HepG2 (cell line): ENCODE results near the gene TMEM74B. TPM values are rescaled to one million over a fixed set of nuclear protein-coding genes. Genes with fewer than 3 reads are reported as not detected.

Experiments used
- ATAC-seq: fragments of 200-7000 bp; cut with Tn5 transposase; 3 replicates; pipeline ENCODE4 v1.9.1; 2020; ENCODE audit warnings: mild to moderate bottlenecking, moderate library complexity
- BruUV-seq: library from RNA; stranded (reverse); fragments of 400-500 nt; replicated peaks from 2 replicates; lab custom pipeline; 2021; lab: Mats Ljungman, UMichigan
- CTCF ChIA-PET: fragments of 300-600 bp; formaldehyde crosslinking; extraction: SDS; loops from one replicate; lab custom pipeline; 2021; ENCODE audit warnings: low total read pairs, inconsistent platforms, low intra/inter-chr PET ratio; lab: Yijun Ruan, JAX
- POLR2A ChIA-PET: fragments of 350-600 bp; sonication (Branson Sonifier 250); formaldehyde crosslinking; loops from one replicate; lab custom pipeline; 2020; ENCODE audit warnings: antibody characterized with exemption, inconsistent platforms; lab: Yijun Ruan, JAX
- DNase-seq: peaks from one replicate; pipeline ENCODE4 v3.0.0-alpha.2; 2015; ENCODE audit warnings: low spot score
- FAIRE-seq: peaks from 3 replicates; lab custom pipeline; 2011; peaks lifted over from hg19 to GRCh38; lab: Jason Lieb, UNC
- H2AFZ ChIP-seq: one replicate; pipeline ENCODE4 v1.6.1; 2011; ENCODE audit warnings: low read length, inconsistent platforms
- H3K27ac ChIP-seq: fragments of 300-600 bp; 3 replicates; pipeline ENCODE4 v1.8.0; 2011; ENCODE audit warnings: mixed run types, mild to moderate bottlenecking, mixed read lengths, low read length, inconsistent platforms; ENCODE audit not compliant: insufficient read depth; ENCODE audit errors: extremely low read length
- H3K27me3 ChIP-seq, 2 experiments: fragments of 200-600 bp in 1 of 2; 2 replicates in 1 of 2; 3 replicates in 1 of 2; pipeline versions ENCODE4 v1.6.0 to v1.8.0; 2011; ENCODE audit warnings: low read length in 2 of 2, mild to moderate bottlenecking in 2 of 2, moderate library complexity in 2 of 2, inconsistent platforms in 1 of 2; ENCODE audit not compliant: insufficient read depth in 2 of 2, control insufficient read depth in 1 of 2
- H3K36me3 ChIP-seq, 2 experiments: fragments of 200-600 bp in 1 of 2; replicated peaks in 1 of 2; 2 replicates in 1 of 2; 3 replicates in 1 of 2; pipeline versions ENCODE4 v1.5.1 to v1.8.0; 2011; ENCODE audit warnings: low read length in 2 of 2, inconsistent platforms in 1 of 2; ENCODE audit not compliant: insufficient read depth in 2 of 2, control insufficient read depth in 1 of 2
- H3K4me1 ChIP-seq: 2 replicates; pipeline ENCODE4 v1.5.1; 2012; ENCODE audit warnings: low read length, inconsistent platforms; ENCODE audit not compliant: insufficient read depth
- H3K4me2 ChIP-seq: 2 replicates; pipeline ENCODE4 v1.6.0; 2011; ENCODE audit warnings: low read depth, low read length, inconsistent platforms
- H3K4me3 ChIP-seq, 3 experiments: fragments of 200-600 bp in 1 of 3; sonication (generic), shearing (Covaris generic) in 1 of 3; replicated peaks in 1 of 3; 2 replicates each; pipeline ENCODE4 v1.5.1; 2011 to 2016; ENCODE audit warnings: low read length in 3 of 3, inconsistent platforms in 2 of 3, low read depth in 2 of 3, mild to moderate bottlenecking in 2 of 3, control low read depth in 1 of 3, mixed read lengths in 1 of 3; ENCODE audit not compliant: insufficient read depth in 1 of 3
- H3K79me2 ChIP-seq: one replicate; pipeline ENCODE4 v1.6.1; 2011; ENCODE audit warnings: low read length, inconsistent platforms; ENCODE audit not compliant: insufficient read depth
- H3K9ac ChIP-seq: 2 replicates; pipeline ENCODE4 v1.6.0; 2011; ENCODE audit warnings: mild to moderate bottlenecking, low read depth, low read length, inconsistent platforms; ENCODE audit not compliant: insufficient read depth
- H3K9me3 ChIP-seq: 2 replicates; pipeline ENCODE4 v1.5.1; 2012; ENCODE audit warnings: mild to moderate bottlenecking, low read length
- H4K20me1 ChIP-seq: 2 replicates; pipeline ENCODE4 v1.6.0; 2011; ENCODE audit warnings: inconsistent platforms, mild to moderate bottlenecking, low read length, moderate library complexity; ENCODE audit not compliant: insufficient read depth
- EED ChIP-seq: sonication (generic); formaldehyde crosslinking; IDR thresholded peaks from 2 replicates; pipeline ENCODE4 v1.5.0; 2020; ENCODE audit warnings: mild to moderate bottlenecking, missing genetic modification reagents
- ESRRA ChIP-seq: sonication (generic); formaldehyde crosslinking; IDR thresholded peaks from 2 replicates; pipeline ENCODE4 v1.5.1; 2020; ENCODE audit warnings: mild to moderate bottlenecking, low read depth, missing genetic modification reagents
- HES4 ChIP-seq: sonication (generic); formaldehyde crosslinking; IDR thresholded peaks from 2 replicates; pipeline ENCODE4 v1.9.0; 2021; ENCODE audit warnings: mild to moderate bottlenecking, missing genetic modification reagents, borderline replicate concordance
- HOXA5 ChIP-seq: sonication (generic); formaldehyde crosslinking; IDR thresholded peaks from 2 replicates; pipeline ENCODE4 v1.4.0; 2020; ENCODE audit warnings: missing genetic modification reagents
- KLF11 ChIP-seq: IDR thresholded peaks from 2 replicates; pipeline ENCODE4 v1.6.1; 2016; ENCODE audit warnings: missing compliant biosample characterization
- LRRFIP1 ChIP-seq: sonication (generic); formaldehyde crosslinking; conservative IDR thresholded peaks from 2 replicates; pipeline ENCODE4 v1.4.0; 2020; ENCODE audit warnings: missing genetic modification reagents
- MEIS2 ChIP-seq: sonication (generic); formaldehyde crosslinking; IDR thresholded peaks from 2 replicates; pipeline ENCODE4 v1.9.0; 2021; ENCODE audit warnings: mild to moderate bottlenecking, missing genetic modification reagents
- MTERF4 ChIP-seq: sonication (generic); formaldehyde crosslinking; IDR thresholded peaks from 2 replicates; pipeline ENCODE4 v1.8.0; 2023; ENCODE audit warnings: mild to moderate bottlenecking, missing genetic modification reagents
- SIN3A ChIP-seq: IDR thresholded peaks from 2 replicates; pipeline ENCODE4 v1.6.1; 2011; ENCODE audit warnings: low read depth, mild to moderate bottlenecking, control low read depth, low read length, borderline replicate concordance
- SNAPC5 ChIP-seq: sonication (generic); formaldehyde crosslinking; IDR thresholded peaks from 2 replicates; pipeline ENCODE4 v1.8.1; 2023; ENCODE audit warnings: mild to moderate bottlenecking, missing genetic modification reagents, borderline replicate concordance
- TCF12 ChIP-seq, 2 experiments: fragments of 450-650 bp in 1 of 2; sonication (generic) in 1 of 2; formaldehyde crosslinking in 1 of 2; IDR thresholded peaks; 2 replicates each; pipeline versions ENCODE4 v1.6.1 to v1.8.0; 2017 to 2022; ENCODE audit warnings: antibody characterized with exemption in 1 of 2, mild to moderate bottlenecking in 1 of 2, missing genetic modification reagents in 1 of 2, moderate library complexity in 1 of 2
- ZNF547 ChIP-seq: sonication (generic); formaldehyde crosslinking; IDR thresholded peaks from 2 replicates; pipeline ENCODE4 v1.5.1; 2020; ENCODE audit warnings: mild to moderate bottlenecking, missing genetic modification reagents
- ZNF615 ChIP-seq: sonication (generic); formaldehyde crosslinking; IDR thresholded peaks from 2 replicates; pipeline ENCODE4 v1.5.0; 2020; ENCODE audit warnings: mild to moderate bottlenecking, missing genetic modification reagents, borderline replicate concordance
- ZNF773 ChIP-seq: sonication (generic); formaldehyde crosslinking; IDR thresholded peaks from 2 replicates; pipeline ENCODE4 v1.4.0; 2020; ENCODE audit warnings: missing genetic modification reagents, borderline replicate concordance
- WGBS: methylation state at CpG from one replicate; pipeline ENCODE4 v1.1.6; 2017; ENCODE audit warnings: low lambda C conversion rate; 5-methylcytosine and 5-hydroxymethylcytosine counted together
- in situ Hi-C: cut with HindIII; loops from 2 replicates; pipeline ENCODE4 v1.10.0; 2017; ENCODE audit warnings: low pct_unique_long_range_greater_than_20kb; ENCODE audit not compliant: extremely low pct_ligation_motif_present
- intact Hi-C: fragments of 100-400 bp; cut with micrococcal nuclease; formaldehyde crosslinking; loops from one replicate; pipeline ENCODE4 v1.10.0; 2022; ENCODE audit not compliant: unreplicated experiment
- polyA plus RNA-seq, 8 experiments: library from polyadenylated mRNA; depleted of rRNA in 3 of 8; stranded (reverse) in 7 of 8; unstranded in 1 of 8; fragments of >200 nt; fragmentation: Illumina TruSeq in 4 of 8; extraction: Trizol in 4 of 8; gene quantifications; 2 replicates each; pipeline versions ENCODE4 v1.2.1 to v1.2.3, GENCODE V29; 2011 to 2016; ENCODE audit warnings: low read depth in 4 of 8, missing spikeins in 1 of 8, mixed read lengths in 1 of 8; ENCODE audit not compliant: insufficient read depth in 1 of 8
- total RNA-seq, 5 experiments: library from RNA; depleted of rRNA; stranded (reverse); fragments of >200 nt; fragmentation: Illumina TruSeq; extraction: Trizol; gene quantifications; 2 replicates each; pipeline ENCODE4 v1.2.3, GENCODE V29; 2016; ENCODE audit warnings: low read depth in 1 of 5
- TF ChIP-seq, protein P1 (sequence below): sonication (generic); formaldehyde crosslinking; conservative IDR thresholded peaks from 2 replicates; pipeline ENCODE4 v1.4.0; 2020; ENCODE audit warnings: missing genetic modification reagents

TMEM74B gene
- total and polyA plus RNA-seq, 2 of the 13 experiments (the other 11 are each of a cell fraction or from before 2014, with no cell fraction given), result 4.7 to 18.4 TPM

DNA sequence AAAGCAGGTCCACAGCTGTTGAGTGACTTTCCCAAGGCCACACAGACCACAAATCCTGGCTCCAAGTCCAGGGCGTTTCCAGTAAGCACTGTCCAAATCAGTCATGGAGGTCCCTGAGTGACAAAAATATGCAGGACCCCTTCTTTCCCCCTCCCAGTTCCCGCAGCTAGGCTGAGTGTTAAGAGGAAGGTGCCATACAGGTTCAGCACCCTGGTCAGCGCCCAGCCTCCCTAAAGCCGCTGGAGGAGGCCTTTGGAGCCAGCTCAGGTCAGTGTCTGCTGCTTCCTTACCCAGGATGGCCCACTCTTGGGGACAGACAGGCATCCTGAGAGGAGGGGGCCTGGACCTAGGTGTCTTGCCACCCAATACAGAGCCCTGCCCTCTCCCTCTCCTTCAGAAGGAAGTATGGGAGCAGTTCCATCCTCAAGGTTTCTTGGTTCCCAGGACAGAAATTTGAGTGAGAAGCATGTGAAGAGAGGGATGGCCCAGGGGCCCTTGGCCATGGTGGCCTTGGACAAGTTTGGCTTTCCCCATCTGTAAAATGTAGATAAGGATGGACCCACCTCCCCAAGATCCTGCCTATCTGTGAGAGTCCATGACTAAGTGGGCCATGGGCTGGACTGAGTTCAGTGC, 13.2 kb downstream of the TMEM74B start:
- Histone ChIP-seq H3K79me2 (no peaks in the 10 kb centered on the region), H3K4me1 (no peaks in the 10 kb centered on the region), H3K36me3 (peaks cover 29 to 55% of the 10 kb centered on the region in 2 experiments), H3K9me3 (no peaks in the 10 kb centered on the region), H4K20me1 (peaks cover 20% of the 10 kb centered on the region; the same call in 1 of the 2 replicates), H3K4me2 (no peak overlapping the region), H2AFZ (no peak overlapping the region), H3K4me3 (no peak overlapping the region), H3K9ac (no peak overlapping the region), H3K27me3 (no peaks in the 10 kb centered on the region), H3K27ac (no peak overlapping the region)
- no TSS peak for BruUV-seq
- FAIRE-seq (no peak), DNase-seq (peak; percentile 42), ATAC-seq (peak; percentile 30)
- 97% methylated on average over 4 of the region's 4 CpGs for WGBS
- intact Hi-C loops (no loop called here), in situ Hi-C loops (no loop called here)
- ChIA-PET CTCF (no interaction called here), POLR2A (interaction anchor here (0.5 kb wide), 1 partner anchor 21 kb away, joined by 3 read pairs; no protein-coding TSS in a partner anchor)
- TF ChIP-seq TCF12 (IDR thresholded peaks at IDR 0.05), result no peak
- no peak for TF ChIP-seq TCF12 (CRISPR knock-in tag; IDR thresholded peaks at IDR 0.05)
- TF ChIP-seq LRRFIP1 (CRISPR knock-in tag), result no peak
- TF ChIP-seq HES4 (CRISPR knock-in tag), result peak; percentile 53; the same call in 1 of the 2 replicates
- 0 out of 2 replicates have a peak, but pooled peaks have one; percentile 51 for TF ChIP-seq ZNF547 (CRISPR knock-in tag)
- peak; percentile 9; the same call in 1 of the 2 replicates for TF ChIP-seq SIN3A
- TF ChIP-seq ESRRA (CRISPR knock-in tag), result peak; percentile 29; the same call in 1 of the 2 replicates
- TF ChIP-seq MTERF4 (CRISPR knock-in tag), result no peak
- TF ChIP-seq ZNF773 (CRISPR knock-in tag), result peak; percentile 85; the same call in 1 of the 2 replicates
- TF ChIP-seq EED (CRISPR knock-in tag), result 0 out of 2 replicates have a peak, but pooled peaks have one; percentile 58
- 0 out of 2 replicates have a peak, but pooled peaks have one; percentile 22 for TF ChIP-seq SNAPC5 (CRISPR knock-in tag)
- TF ChIP-seq KLF11, result 0 out of 2 replicates have a peak, but pooled peaks have one; percentile 43
- TF ChIP-seq MEIS2 (CRISPR knock-in tag), result peak; percentile 74; the same call in 1 of the 2 replicates
- peak; percentile 72; the same call in 1 of the 2 replicates for TF ChIP-seq HOXA5
- TF ChIP-seq ZNF615 (CRISPR knock-in tag), result no peak
- TF ChIP-seq, protein P1, sequence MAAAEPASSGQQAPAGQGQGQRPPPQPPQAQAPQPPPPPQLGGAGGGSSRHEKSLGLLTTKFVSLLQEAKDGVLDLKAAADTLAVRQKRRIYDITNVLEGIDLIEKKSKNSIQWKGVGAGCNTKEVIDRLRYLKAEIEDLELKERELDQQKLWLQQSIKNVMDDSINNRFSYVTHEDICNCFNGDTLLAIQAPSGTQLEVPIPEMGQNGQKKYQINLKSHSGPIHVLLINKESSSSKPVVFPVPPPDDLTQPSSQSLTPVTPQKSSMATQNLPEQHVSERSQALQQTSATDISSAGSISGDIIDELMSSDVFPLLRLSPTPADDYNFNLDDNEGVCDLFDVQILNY (CRISPR knock-in tag), result no peak
